GM21737 (cell line): Measurements from ENCODE around the gene DEPDC1B.
"Not testable (repeated sequence)": the region's sequence is repeated elsewhere in the genome, so short reads cannot be mapped to it uniquely, and the experiment has no call there.

Experiments
- ATAC-seq: cut with Tn5 transposase; IDR thresholded peaks from one replicate; pipeline ENCODE4 v1.9.1; 2021; ENCODE audit warnings: mild to moderate bottlenecking, moderate library complexity; ENCODE audit not compliant: unreplicated experiment

The DEPDC1B gene

DNA sequence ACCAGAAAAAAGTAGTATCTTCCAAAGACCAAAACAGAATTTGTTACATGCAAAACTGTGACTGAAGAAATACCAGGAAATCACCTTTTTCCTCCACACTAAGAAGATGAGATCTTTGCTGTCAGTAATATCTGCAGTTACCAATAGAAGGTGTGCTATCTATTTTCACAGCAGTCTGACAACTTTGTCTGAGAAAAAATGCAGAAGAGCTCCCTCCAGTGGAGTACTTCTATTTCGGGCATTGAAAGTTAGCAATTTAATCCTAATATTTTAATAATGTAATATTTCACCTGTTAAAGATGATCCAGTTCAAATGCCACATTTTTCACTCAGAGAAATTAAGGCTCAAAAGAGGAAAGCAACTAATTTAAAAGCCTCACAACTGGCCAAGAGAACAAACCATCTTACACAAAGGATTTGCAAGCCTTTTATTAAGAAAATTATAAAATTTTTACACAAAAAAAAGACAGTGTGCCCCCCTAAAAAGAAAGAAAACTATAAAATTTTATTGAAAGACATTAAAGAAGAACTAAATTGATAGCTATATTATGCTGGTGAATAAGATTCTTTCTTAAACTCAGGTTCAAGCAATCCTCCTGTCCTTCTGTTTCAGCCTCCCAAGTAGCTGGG is 50.6 kb downstream of the DEPDC1B start:
- ATAC-seq, result no peak

DNA sequence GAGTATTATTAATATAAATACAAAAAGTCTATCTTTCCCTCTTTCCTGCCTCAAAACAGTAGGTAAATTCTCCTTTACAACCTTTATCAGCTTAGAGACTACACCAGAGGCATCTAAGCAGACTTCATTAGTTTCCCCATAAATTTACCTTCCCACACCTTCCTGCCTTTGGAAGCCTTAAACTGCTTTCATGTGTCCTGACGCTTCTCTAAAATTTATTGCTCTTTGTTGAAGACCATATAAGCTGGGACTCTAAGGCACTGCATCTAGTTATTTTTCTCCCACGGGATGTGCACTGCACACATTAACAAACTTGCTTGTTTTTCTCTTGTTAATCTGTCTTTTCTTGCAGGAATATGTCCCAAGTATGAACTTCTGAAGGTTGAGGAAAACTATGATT is 51.8 kb downstream of the DEPDC1B start:
- ATAC-seq, result no peak

DNA sequence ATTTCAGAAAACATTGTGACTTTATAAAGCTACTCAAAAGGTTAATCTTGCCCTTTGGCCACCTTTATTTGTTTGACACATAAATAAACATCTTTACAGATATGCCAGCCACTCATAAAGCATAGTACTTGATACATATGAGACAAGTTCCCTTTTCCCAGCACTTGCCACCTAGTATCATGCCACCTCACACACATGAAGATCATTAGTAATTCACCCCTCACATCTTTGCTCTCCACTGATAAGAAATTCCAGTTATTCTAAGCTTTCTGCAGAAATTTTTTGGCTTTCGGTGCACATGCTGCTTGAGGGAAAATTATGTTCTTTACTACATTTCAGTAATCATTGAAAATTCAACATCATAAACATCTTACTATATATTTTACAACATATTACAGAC is 59.1 kb downstream of the DEPDC1B start:
- no peak for ATAC-seq

DNA sequence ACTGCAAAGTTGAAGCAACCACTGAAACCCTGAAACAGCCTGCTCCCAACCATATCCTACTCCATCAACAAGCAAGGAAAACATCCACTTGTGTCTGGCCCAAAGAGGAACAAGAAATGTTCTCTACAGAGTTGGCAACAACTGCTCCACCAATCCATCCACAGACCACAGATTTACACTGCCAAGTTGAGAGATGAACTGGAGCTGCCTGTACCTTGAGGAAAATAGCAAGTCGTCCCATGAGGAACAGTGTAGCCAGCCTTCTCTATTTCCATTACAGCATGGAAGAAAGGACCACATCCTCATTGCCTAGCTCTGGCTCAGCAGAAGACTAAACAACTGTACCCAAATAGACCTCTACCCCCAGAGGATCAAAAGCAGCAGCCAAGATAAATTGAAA is 60.4 kb downstream of the DEPDC1B start:
- ATAC-seq, result no peak

DNA sequence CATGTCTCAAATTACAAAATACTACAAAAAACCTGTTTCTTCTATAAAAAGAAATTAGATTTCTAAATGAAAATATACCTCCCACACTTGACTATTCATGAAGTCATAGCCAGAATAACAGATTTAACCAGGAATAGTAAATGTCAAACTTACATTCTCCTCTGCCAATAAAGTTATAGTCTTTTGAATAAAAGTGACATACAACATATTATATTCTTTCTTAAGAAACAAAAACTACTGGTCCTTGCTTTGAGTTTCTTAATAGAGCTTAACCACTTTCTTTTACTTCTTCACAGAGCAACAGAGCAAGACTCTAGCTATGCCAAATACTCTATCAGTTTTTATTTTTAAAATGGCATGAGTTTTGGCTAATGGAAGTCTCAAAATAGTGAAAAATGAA is 61.7 kb downstream of the DEPDC1B start:
- no peak for ATAC-seq

DNA sequence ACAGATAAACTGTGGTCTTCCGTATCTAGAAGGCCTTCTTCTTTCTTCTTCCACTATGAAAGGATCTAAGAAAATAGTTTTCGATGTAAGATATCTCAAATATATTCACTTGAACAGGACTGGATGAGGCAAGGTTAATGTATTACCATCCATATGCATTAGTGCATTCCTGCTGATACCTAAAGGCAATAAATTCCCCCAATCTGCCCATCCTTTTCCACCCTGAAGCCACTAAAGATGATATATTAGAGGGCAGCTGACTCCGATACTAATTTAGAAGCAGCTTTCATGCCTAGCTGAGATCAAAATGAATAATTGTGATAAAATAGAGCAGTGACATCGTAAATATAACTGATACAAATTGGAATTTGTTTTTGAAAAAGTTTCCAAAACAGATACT is 63.3 kb downstream of the DEPDC1B start:
- ATAC-seq, result no peak

DNA sequence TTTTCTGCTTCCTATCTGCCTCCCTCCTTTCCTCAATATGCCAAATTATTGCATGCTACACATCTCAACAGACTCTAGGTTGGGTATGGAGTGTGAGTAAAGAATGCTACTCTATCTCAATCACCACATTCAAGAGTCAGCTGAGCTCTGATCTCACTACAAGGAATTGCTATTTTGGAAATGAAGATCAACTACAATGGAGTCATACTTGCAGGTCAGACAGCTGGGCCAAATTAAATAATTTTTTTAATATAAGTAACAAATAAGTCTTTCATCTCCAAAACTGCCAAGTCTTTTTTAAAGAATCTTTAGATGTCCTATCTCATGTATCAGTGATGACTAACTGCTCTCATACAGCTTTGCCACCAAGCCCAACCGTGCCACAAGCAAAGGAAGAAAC is 64.0 kb downstream of the DEPDC1B start:
- ATAC-seq, result no peak

DNA sequence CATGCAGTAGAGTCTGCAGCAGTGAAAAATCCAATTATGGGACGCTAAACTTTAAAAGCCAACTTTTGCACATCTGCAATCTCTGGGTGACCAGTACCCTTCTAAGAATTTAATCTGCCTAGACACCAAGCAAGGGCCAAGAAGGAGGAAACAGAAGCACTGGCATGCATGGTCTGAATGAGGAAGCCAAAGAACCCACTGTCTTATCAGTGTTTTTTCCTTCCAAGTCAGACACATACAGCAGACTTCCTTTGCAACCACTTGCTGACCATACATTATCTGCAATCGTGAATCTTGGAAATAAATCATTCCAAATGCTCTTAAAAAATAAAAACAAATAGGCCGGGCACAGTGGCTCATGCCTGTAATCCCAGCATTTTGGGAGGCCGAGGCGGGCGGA is 65.9 kb downstream of the DEPDC1B start:
- no peak for ATAC-seq

DNA sequence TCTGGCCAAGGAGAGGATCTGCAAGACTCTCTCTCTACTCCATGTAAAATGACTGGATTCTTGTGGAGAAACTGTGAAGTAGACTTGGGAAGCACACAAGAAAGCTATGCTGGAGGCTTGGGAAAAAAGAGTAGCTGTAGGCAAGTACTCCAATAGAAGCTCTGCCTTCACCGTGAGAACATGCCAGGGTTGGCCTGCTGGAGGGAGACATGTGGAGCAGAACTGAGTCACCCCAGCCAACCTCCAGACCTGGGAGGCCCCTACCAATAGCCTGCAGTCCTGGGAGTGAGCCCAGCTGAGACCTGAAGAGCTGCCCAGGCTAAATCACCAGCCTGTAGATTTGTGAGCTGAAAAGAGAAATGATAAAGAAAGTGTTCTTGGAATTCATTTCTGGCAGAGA is 66.6 kb downstream of the DEPDC1B start:
- no peak for ATAC-seq

DNA sequence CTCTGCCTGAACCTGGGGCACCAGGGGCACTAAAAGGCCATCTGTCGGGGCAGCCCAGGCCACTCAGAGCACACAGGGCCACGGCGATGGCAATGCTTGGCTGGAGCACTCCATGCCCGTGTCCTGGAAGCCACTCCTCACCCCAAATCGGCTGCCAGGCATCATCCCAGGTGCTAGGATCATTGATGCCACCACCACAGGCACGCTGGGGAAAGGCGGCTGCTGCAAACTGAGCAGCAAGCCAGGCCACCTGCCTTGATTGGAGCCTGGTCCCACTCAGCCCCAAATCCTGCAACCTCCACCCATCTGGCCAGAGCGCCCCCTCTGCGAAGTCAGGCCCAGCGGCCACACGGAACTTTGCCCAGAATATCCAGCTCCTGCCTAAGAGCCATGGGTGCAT is 67.8 kb downstream of the DEPDC1B start:
- no peak for ATAC-seq

DNA sequence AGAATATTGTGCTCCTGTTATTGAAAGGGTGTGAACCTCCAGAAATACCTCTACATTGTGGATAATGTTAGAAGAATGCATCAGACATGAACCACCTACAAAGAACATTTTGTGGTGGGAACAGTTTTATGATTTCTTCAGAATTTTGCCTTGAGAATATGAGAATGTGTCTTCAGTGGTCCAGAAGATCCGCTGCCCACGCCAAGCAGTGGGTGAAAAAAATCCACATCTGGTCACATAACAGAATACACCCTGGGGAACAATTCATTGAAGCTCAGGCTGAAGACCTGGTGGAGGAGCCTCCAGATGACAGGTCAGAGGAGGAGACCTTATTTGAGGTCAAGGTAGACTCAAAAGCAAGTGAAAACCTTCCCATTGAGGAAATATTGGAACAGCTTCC is 69.1 kb downstream of the DEPDC1B start:
- no peak for ATAC-seq

DNA sequence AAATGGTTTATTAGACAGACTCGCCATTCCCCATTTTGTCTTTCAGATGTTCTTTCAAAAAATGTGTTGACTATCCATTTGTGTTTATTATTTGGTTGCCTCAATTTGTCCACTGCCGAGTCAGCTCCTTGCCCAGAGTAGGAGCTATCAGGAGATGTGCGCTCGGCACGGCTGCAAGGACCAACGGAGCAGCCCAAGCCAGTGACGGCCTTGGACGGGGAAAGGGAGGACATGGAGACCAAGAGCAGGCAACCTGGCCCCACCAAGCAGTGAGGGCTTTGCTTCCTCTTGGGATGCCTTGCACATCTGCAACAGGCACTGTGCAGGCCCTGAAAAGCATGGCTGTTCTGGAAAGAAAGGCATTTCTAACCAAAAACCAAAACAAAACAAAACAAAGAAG is 69.8 kb downstream of the DEPDC1B start:
- no peak for ATAC-seq

DNA sequence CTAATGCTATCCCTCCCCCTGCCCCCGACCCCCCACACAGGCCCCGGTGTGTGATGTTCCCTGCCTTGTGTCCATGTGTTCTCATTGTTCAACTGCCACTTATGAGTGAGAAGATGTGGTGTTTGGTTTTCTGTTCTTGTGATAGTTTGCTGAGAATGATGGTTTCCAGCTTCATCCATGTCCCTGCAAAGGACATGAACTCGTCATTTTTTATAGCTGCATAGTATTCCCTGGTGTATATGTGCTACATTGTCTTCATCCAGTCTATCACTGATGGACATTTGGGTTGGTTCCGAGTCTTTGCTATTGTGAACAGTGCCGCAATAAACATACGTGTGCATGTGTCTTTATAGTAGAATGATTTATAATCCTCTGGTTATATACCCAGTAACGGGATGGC is 75.1 kb downstream of the DEPDC1B start:
- not testable (repeated sequence) for ATAC-seq

DNA sequence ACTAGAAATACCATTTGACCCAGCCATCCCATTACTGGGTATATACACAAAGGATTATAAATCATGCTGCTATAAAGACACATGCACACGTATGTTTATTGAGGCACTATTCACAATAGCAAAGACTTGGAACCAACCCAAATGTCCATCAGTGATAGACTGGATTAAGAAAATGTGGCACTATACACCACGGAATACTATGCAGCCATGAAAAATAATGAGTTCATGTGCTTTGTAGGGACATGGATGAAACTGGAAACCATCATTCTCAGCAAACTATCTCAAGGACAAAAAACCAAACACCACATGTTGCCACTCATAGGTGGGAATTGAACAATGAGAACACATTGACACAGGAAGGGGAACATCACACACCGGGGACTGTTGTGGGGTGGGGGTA is 79.2 kb downstream of the DEPDC1B start:
- not testable (repeated sequence) for ATAC-seq

DNA sequence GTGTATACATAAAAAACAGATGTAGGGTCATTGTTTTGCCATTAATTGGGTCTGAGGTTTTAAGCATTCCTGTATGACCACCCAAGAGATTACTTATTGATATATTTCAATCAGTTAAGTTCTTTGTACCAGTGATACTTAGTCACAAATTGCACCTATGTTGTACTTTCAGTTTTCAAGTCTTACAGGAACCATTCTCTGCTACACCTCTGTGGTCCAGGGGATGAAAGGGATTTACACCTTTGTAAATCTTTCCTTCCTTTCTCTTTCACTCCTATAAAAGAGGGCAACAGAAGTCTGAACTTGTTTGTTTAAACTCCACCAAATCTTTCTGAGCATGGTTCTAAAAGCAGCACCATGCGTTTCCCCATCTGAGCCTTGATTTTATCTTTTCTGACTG is 86.1 kb downstream of the DEPDC1B start:
- no peak for ATAC-seq

DNA sequence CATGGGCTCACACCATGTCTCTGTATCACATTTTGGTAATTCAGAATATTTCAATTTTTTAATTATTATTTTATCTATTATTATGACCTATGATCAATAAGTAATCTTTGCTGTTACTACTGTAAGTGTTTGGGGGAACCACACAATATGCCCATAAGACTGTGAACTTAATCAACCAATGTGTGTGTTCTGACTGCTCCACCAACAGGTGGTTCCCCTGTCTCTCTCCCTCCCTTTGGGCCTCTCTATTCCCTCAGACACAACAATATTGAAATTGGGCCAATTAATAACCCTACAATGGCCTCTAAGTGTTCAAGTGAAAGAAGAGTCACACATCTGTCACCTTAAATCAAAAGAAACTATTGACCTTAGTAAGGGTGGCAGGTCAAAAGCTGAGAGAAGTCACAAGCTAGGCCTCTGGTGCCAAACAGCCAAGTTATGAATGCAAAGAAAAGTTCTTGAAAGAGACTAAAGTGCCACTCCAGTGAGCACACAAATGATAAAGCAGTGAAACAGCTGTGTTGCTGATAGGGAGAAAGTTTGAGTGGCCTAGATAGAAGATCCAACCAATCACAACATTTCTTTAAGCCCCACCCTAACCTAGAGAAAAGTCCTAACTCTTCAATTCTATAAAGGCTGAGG is 88.7 kb downstream of the DEPDC1B start:
- ATAC-seq, result no peak

DNA sequence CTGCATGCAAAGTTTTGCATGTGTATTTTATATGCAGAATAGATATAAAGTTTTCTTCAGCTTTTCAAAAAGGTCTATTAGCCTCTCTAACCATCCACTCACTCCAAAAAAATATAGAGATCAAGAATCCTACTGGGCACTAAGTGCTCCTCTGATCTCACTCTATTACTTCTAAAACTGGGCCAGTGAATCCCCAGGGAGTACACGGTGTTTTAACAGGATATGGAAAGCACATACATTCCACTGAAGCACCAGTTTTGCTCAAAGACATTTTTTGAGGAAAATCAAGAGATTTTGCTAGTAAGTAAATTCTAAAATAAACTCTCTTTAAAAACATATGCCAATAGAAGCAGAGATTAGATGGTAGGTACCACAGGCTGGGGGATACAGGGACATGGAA is 95.2 kb downstream of the DEPDC1B start:
- no peak for ATAC-seq

DNA sequence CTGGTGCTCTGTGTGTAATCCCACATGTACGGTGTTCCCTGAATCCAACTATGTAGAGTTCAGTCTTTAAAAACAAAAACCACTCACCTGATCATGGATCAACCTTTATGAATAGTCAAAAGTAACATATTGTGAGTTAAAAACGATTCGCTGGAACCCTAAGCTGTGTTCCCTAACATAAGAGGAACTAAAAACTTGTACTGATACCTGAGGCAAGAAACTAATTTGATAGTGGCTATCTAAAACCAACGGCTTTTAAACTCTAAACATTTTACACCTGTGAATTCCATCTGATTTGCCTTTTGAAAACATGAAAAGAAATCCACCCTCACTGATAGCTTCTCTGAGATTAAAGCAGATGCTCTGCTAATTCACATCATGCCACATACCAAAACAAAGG is 101.5 kb downstream of the DEPDC1B start:
- peak; percentile 48 for ATAC-seq

DNA sequence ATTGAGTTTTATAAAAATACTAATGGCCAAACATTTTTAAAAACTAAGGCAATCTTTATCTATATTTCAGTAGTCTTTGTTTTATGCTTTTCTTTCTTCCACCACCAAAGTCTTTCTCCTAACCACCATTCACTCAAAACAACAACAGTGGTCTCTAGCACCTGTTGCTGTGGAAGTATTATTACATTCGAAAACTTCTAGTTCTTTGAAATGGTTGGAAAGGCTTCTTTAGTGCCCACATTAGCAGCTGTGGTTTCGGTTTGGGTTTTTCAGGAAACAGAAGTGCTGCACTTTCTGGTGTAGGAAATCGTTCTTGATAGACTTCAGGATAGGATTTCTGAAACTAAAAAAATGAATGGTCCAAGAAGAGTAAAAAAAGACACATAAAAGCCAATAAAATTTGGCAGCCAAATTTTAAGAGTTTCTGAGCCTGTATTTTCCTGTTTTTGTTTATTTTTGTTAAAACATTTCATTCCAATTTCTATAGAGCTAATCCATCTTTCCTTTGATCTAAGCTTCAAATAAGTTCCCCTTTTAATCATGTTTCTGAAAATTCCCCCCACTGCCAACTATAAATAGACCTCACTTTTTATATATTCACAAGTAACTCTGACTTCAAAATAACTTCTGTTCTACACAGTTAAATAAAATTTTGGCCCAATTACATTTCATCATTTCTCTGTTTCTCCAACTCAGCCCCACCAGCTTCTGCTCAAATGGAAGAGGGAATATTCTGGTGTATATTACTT is 102.2 kb downstream of the DEPDC1B start:
- ATAC-seq, result peak; percentile 63

DNA sequence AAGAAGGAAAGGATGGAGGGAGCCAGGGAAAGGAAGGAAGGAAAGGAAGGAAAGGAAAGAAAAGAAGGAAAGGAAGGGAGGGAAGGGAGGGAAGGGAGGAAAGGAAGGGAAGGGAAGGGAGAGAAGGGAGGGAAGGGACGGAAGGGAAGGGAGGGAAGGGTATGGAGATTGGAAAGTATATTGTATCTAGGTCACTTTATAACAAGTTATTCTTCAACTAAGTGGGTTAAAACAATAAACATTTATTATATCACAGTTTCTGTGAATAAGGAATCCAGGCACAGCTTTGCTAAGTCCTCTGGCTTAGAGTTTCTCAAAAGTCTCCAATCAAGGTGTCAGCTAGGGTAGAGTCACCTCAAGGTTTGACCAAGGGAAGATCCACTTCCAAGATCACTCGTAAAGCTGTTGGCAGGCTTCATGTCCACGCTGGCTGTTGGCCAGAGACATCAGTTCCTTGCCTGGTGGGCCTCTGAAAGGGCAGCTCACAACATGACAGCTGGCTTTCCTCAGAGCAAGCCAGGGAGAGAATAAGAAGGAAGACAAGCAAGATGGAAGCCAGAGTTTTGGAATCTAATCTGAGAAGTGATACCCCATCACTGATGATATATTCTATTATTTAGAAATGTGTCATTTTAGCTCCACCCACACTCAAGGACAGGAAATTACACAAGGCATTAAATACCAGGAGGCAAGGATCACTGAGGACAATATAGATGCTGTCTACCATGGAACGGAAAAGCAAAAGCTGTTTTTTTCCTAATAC is 105.1 kb downstream of the DEPDC1B start:
- no peak for ATAC-seq

DNA sequence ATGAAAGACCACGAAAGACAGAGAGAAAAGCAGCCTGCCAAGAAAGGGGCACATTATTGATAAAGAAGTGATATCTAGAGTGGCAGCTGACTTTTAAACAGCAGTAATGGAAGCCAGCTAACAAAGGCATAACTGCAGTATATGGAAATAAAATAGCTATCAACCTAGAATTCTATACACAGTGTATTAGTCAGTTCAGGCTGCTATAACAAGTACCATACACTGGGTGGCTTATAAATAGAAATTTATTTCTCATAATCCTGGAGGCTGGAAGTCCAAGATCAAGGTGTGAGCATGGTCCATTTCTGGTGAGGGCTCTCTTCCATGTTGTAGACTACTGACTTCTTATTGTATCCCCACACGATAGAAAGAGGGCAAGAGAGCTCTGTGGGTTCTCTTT is 109.8 kb downstream of the DEPDC1B start:
- ATAC-seq, result no peak

DNA sequence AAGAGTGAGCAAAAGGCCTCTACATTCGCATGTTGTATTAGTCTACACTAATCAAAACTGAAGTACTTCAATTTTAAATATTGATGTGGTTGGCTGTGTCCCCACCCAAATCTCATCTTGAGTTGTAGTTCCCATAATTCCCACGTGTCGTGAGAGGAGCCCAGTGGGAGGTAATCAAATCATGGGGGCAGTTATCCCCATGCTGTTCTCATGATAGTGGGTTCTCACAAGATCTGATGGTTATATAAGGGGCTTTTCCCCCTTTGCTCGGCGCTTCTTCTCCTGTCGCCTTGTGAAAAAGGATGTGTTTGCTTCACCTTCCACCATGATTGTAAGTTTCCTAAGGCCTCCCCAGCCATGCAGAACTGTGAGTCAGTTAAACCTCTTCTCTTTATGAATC is 112.7 kb downstream of the DEPDC1B start:
- ATAC-seq, result not testable (repeated sequence)
